Measurements from ENCODE around the gene CDCP1.
"Not testable (repeated sequence)": the region's sequence is repeated elsewhere in the genome, so short reads cannot be mapped to it uniquely, and the experiment has no call there.

CDCP1 gene

GRCh38 chr3:45053805-45054195 is 92.4 kb downstream of the CDCP1 start:
- DNase-seq, result not testable (repeated sequence)

- no peak for DNase-seq
These were observed 94.5 kb downstream of the CDCP1 start for GRCh38 chr3:45051685-45052084.

- DNase-seq, result no peak
These were observed 96.4 kb downstream of the CDCP1 start for GRCh38 chr3:45049807-45050206.

GRCh38 chr3:45048244-45048643 is 97.9 kb downstream of the CDCP1 start:
- no peak for DNase-seq

GRCh38 chr3:45043728-45044299 is 102.4 kb downstream of the CDCP1 start:
- no peak for DNase-seq

- no peak for DNase-seq
These were observed 104.0 kb downstream of the CDCP1 start for GRCh38 chr3:45042162-45042561.

GRCh38 chr3:45041666-45042065 is 104.5 kb downstream of the CDCP1 start:
- peak in 1 of 6 experiments; percentile 13 for DNase-seq

- peak; percentile 79 to 93 (median 88) for DNase-seq
These were observed 108.3 kb downstream of the CDCP1 start for GRCh38 chr3:45037720-45038455.

GRCh38 chr3:45035441-45036301 is 110.5 kb downstream of the CDCP1 start:
- peak in 3 of 6 experiments; percentile 7 to 49 (median 14) for DNase-seq

- DNase-seq, result peak in 2 of 6 experiments; percentile 5 to 9
These were observed 111.4 kb downstream of the CDCP1 start for GRCh38 chr3:45034612-45035252.

GRCh38 chr3:45033791-45034190 is 112.4 kb downstream of the CDCP1 start:
- no peak for DNase-seq

All from stimulated activated naive CD4-positive, alpha-beta T cell (primary cell).